ENCODE data around the gene INPP1. TPM values are rescaled to one million over a fixed set of nuclear protein-coding genes. Genes with fewer than 3 reads are reported as not detected.

The INPP1 gene
- total RNA-seq, 1 experiment from 2014 or later: 2.3 TPM

DNA sequence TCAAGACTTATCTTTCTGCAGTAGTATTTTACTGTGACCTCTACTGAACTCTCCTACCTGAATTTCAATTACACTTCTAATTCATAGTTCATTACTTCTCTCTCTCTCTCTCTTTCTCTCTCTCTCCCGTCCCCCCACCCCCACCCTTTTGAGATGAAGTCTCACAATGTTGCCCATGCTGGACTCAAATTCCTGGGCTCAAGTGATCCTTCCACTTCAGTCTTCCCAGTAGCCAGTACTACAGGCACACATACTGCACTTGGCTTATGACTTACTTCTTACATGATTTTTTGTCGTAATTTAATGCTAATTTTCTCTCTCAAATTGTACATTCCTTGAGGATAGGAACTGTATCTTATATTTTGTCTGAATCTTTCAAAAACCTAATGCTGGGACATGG, 17.8 kb upstream of the INPP1 start:
- CTCF ChIA-PET: no interaction called here
- H3K4me1 Mint-ChIP-seq: peaks cover under 1% of the 10 kb centered on the region

DNA sequence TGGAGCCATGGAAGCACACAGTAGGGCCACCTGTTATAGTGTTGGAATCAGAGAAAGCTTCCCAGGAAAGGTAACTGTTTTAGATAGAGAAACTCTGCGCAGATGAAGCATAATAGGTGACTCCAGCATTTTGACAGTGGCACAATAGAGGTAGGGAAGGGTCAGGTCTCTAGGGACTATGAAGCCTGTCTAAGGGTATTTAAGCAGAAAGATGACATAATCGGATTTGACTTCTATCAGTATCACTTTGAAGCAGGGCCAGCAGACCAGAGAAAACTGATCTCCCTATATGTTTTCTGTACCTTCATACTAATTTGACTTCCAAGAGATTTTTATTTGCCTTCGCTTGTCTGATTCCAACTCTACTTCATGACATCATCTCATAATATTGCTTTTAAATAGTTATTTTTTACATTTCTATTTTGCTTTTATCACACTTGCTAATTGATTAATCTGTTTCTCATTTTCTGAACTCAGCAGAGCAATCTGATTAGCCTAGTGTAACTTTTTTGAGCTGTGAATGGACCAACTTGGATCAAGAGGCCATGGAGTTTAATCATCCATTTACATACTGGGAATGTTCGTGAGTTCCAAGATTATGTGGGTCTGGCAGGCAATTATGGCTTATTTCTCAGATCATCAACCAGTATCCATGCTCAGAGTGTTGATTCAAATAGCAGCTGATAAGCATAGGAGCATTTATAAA, 15.4 kb upstream of the INPP1 start:
- CTCF ChIA-PET: no interaction called here
- DNase-seq (ENCODE audit: low spot score) (no peak), ATAC-seq (no peak)
- H3K27me3 Mint-ChIP-seq (ENCODE audit: low read depth): peaks cover 1% of the 10 kb centered on the region; the same call in 1 of the 2 replicates
- no peak overlapping the region for H3K4me3 Mint-ChIP-seq
- TF ChIP-seq ESRRA (CRISPR knock-in tag; IDR thresholded peaks at IDR 0.05; ENCODE audit: borderline replicate concordance) (no peak), NFYB (CRISPR knock-in tag; conservative IDR thresholded peaks at IDR 0.05; ENCODE audit: low read depth) (no peak)
- TF ChIP-seq, protein P1, sequence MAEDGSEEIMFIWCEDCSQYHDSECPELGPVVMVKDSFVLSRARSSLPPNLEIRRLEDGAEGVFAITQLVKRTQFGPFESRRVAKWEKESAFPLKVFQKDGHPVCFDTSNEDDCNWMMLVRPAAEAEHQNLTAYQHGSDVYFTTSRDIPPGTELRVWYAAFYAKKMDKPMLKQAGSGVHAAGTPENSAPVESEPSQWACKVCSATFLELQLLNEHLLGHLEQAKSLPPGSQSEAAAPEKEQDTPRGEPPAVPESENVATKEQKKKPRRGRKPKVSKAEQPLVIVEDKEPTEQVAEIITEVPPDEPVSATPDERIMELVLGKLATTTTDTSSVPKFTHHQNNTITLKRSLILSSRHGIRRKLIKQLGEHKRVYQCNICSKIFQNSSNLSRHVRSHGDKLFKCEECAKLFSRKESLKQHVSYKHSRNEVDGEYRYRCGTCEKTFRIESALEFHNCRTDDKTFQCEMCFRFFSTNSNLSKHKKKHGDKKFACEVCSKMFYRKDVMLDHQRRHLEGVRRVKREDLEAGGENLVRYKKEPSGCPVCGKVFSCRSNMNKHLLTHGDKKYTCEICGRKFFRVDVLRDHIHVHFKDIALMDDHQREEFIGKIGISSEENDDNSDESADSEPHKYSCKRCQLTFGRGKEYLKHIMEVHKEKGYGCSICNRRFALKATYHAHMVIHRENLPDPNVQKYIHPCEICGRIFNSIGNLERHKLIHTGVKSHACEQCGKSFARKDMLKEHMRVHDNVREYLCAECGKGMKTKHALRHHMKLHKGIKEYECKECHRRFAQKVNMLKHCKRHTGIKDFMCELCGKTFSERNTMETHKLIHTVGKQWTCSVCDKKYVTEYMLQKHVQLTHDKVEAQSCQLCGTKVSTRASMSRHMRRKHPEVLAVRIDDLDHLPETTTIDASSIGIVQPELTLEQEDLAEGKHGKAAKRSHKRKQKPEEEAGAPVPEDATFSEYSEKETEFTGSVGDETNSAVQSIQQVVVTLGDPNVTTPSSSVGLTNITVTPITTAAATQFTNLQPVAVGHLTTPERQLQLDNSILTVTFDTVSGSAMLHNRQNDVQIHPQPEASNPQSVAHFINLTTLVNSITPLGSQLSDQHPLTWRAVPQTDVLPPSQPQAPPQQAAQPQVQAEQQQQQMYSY (CRISPR knock-in tag; IDR thresholded peaks at IDR 0.05): no peak
- TF ChIP-seq, protein P2, sequence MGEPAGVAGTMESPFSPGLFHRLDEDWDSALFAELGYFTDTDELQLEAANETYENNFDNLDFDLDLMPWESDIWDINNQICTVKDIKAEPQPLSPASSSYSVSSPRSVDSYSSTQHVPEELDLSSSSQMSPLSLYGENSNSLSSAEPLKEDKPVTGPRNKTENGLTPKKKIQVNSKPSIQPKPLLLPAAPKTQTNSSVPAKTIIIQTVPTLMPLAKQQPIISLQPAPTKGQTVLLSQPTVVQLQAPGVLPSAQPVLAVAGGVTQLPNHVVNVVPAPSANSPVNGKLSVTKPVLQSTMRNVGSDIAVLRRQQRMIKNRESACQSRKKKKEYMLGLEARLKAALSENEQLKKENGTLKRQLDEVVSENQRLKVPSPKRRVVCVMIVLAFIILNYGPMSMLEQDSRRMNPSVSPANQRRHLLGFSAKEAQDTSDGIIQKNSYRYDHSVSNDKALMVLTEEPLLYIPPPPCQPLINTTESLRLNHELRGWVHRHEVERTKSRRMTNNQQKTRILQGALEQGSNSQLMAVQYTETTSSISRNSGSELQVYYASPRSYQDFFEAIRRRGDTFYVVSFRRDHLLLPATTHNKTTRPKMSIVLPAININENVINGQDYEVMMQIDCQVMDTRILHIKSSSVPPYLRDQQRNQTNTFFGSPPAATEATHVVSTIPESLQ (CRISPR knock-in tag; IDR thresholded peaks at IDR 0.05): no peak
- POLR2A ChIA-PET: no interaction called here
- no peaks in the 10 kb centered on the region for H3K9me3 Mint-ChIP-seq
- no peak overlapping the region for H3K27ac Mint-ChIP-seq
- no peaks in the 10 kb centered on the region for H3K36me3 Mint-ChIP-seq
- no peaks in the 10 kb centered on the region for H3K4me1 Mint-ChIP-seq

More for the DNA sequence above, 17.8 kb upstream of the INPP1 start:
- no peak overlapping the region for H3K27ac Mint-ChIP-seq
- POLR2A ChIA-PET: no interaction called here
- TF ChIP-seq JUN (CRISPR knock-in tag; IDR thresholded peaks at IDR 0.05) (no peak), TCF7 (CRISPR knock-in tag; IDR thresholded peaks at IDR 0.05; ENCODE audit: low read depth) (no peak), ZNF396 (CRISPR knock-in tag; IDR thresholded peaks at IDR 0.05; ENCODE audit: borderline replicate concordance) (no peak), SOX15 (CRISPR knock-in tag; IDR thresholded peaks at IDR 0.05) (no peak), SP1 (CRISPR knock-in tag; conservative IDR thresholded peaks at IDR 0.05) (no peak), FOXK1 (CRISPR knock-in tag; IDR thresholded peaks at IDR 0.05) (no peak), ZBTB21 (CRISPR knock-in tag; IDR thresholded peaks at IDR 0.05; ENCODE audit: borderline replicate concordance) (no peak), ZNF263 (CRISPR knock-in tag; IDR thresholded peaks at IDR 0.05; ENCODE audit: low read depth) (no peak), TEAD1 (CRISPR knock-in tag; IDR thresholded peaks at IDR 0.05) (no peak), ZNF138 (CRISPR knock-in tag; conservative IDR thresholded peaks at IDR 0.05) (no peak)
- TF ChIP-seq, protein P3, sequence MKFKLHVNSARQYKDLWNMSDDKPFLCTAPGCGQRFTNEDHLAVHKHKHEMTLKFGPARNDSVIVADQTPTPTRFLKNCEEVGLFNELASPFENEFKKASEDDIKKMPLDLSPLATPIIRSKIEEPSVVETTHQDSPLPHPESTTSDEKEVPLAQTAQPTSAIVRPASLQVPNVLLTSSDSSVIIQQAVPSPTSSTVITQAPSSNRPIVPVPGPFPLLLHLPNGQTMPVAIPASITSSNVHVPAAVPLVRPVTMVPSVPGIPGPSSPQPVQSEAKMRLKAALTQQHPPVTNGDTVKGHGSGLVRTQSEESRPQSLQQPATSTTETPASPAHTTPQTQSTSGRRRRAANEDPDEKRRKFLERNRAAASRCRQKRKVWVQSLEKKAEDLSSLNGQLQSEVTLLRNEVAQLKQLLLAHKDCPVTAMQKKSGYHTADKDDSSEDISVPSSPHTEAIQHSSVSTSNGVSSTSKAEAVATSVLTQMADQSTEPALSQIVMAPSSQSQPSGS (CRISPR knock-in tag; IDR thresholded peaks at IDR 0.05; ENCODE audit: borderline replicate concordance, low read depth): no peak
- TF ChIP-seq, protein P4, sequence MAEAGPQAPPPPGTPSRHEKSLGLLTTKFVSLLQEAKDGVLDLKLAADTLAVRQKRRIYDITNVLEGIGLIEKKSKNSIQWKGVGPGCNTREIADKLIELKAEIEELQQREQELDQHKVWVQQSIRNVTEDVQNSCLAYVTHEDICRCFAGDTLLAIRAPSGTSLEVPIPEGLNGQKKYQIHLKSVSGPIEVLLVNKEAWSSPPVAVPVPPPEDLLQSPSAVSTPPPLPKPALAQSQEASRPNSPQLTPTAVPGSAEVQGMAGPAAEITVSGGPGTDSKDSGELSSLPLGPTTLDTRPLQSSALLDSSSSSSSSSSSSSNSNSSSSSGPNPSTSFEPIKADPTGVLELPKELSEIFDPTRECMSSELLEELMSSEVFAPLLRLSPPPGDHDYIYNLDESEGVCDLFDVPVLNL (CRISPR knock-in tag; IDR thresholded peaks at IDR 0.05; ENCODE audit: borderline replicate concordance, low read depth): no peak
- TF ChIP-seq, protein P5, sequence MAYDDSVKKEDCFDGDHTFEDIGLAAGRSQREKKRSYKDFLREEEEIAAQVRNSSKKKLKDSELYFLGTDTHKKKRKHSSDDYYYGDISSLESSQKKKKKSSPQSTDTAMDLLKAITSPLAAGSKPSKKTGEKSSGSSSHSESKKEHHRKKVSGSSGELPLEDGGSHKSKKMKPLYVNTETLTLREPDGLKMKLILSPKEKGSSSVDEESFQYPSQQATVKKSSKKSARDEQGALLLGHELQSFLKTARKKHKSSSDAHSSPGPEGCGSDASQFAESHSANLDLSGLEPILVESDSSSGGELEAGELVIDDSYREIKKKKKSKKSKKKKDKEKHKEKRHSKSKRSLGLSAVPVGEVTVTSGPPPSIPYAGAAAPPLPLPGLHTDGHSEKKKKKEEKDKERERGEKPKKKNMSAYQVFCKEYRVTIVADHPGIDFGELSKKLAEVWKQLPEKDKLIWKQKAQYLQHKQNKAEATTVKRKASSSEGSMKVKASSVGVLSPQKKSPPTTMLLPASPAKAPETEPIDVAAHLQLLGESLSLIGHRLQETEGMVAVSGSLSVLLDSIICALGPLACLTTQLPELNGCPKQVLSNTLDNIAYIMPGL (CRISPR knock-in tag; IDR thresholded peaks at IDR 0.05): no peak
- TF ChIP-seq, protein P6, sequence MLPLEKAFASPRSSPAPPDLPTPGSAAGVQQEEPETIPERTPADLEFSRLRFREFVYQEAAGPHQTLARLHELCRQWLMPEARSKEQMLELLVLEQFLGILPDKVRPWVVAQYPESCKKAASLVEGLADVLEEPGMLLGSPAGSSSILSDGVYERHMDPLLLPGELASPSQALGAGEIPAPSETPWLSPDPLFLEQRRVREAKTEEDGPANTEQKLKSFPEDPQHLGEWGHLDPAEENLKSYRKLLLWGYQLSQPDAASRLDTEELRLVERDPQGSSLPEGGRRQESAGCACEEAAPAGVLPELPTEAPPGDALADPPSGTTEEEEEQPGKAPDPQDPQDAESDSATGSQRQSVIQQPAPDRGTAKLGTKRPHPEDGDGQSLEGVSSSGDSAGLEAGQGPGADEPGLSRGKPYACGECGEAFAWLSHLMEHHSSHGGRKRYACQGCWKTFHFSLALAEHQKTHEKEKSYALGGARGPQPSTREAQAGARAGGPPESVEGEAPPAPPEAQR (CRISPR knock-in tag; IDR thresholded peaks at IDR 0.05): no peak
- TF ChIP-seq, protein P7, sequence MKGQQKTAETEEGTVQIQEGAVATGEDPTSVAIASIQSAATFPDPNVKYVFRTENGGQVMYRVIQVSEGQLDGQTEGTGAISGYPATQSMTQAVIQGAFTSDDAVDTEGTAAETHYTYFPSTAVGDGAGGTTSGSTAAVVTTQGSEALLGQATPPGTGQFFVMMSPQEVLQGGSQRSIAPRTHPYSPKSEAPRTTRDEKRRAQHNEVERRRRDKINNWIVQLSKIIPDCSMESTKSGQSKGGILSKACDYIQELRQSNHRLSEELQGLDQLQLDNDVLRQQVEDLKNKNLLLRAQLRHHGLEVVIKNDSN (CRISPR knock-in tag; IDR thresholded peaks at IDR 0.05): no peak
- DNase-seq (ENCODE audit: low spot score) (no peak), ATAC-seq (no peak)
- peaks cover 2% of the 10 kb centered on the region; the same call in 1 of the 2 replicates for H3K27me3 Mint-ChIP-seq (ENCODE audit: low read depth)
- H3K4me3 Mint-ChIP-seq: no peak overlapping the region
- no peaks in the 10 kb centered on the region for H3K36me3 Mint-ChIP-seq
- no peaks in the 10 kb centered on the region for H3K9me3 Mint-ChIP-seq

Measured in WTC11 (cell line).